ENCODE data around the gene UBA7.
A peak's percentile ranks its signal among the peaks of the same experiment; 100 is the strongest.

The UBA7 gene

GRCh38 chr3:49805897-49806701, 7.7 kb downstream of the UBA7 start:
- no peak for DNase-seq

GRCh38 chr3:49805367-49805782, 8.4 kb downstream of the UBA7 start:
- DNase-seq, result peak in 1 of 2 experiments; percentile 36

- DNase-seq, result no peak
Measured at GRCh38 chr3:49804141-49805041, 9.4 kb downstream of the UBA7 start.

GRCh38 chr3:49803465-49804140, 10.2 kb downstream of the UBA7 start:
- DNase-seq, result no peak

- peak; percentile 11 to 66 for DNase-seq
Measured at GRCh38 chr3:49802719-49803464, 10.9 kb downstream of the UBA7 start, which contains the start of gene INKA1. INKA1 (plus strand) TSS chr3:49803261; CDS start chr3:49803393, 132 bp downstream.

GRCh38 chr3:49801160-49801559, 12.6 kb downstream of the UBA7 start:
- no peak for DNase-seq

- DNase-seq, result no peak
Measured at GRCh38 chr3:49799761-49800160, 14.0 kb downstream of the UBA7 start, which contains the start of gene CDHR4. CDHR4 (minus strand) TSS chr3:49799873; CDS start chr3:49799812, 61 bp downstream.

- DNase-seq, result no peak
Measured at GRCh38 chr3:49799105-49799504, 14.6 kb downstream of the UBA7 start.

GRCh38 chr3:49794926-49795905, 18.5 kb downstream of the UBA7 start:
- DNase-seq, result no peak

GRCh38 chr3:49794431-49794830, 19.3 kb downstream of the UBA7 start:
- DNase-seq, result no peak

- DNase-seq, result no peak
Measured at GRCh38 chr3:49793486-49794085, 20.2 kb downstream of the UBA7 start.

- DNase-seq, result no peak
Measured at GRCh38 chr3:49792371-49793150, 21.2 kb downstream of the UBA7 start.

GRCh38 chr3:49791571-49791970, 22.2 kb downstream of the UBA7 start:
- no peak for DNase-seq

GRCh38 chr3:49790626-49791411, 22.9 kb downstream of the UBA7 start:
- DNase-seq, result no peak

- no peak for DNase-seq
Measured at GRCh38 chr3:49788056-49788455, 25.7 kb downstream of the UBA7 start.

GRCh38 chr3:49787536-49787935, 26.2 kb downstream of the UBA7 start:
- DNase-seq, result no peak

- no peak for DNase-seq
Measured at GRCh38 chr3:49787182-49787464, 26.6 kb downstream of the UBA7 start.

- DNase-seq, result peak; percentile 99
Measured at GRCh38 chr3:49786357-49787181, 27.2 kb downstream of the UBA7 start, which contains the start of gene IP6K1. IP6K1 (minus strand) TSS chr3:49786542; CDS start chr3:49748040, 38,502 bp downstream.

All from cerebellar nuclear complex (tissue), 1 donor.